NCI-H82 (cell line): ENCODE measurements around the gene F3.
A peak's percentile ranks its signal among the peaks of the same experiment; 100 is the strongest.
"Not testable (repeated sequence)": the region's sequence is repeated elsewhere in the genome, so short reads cannot be mapped to it uniquely, and the experiment has no call there.

Experiments
- DNase-seq: peaks from one replicate; lab custom pipeline; 2025; lab: John Stamatoyannopoulos, UW

F3 gene

DNA sequence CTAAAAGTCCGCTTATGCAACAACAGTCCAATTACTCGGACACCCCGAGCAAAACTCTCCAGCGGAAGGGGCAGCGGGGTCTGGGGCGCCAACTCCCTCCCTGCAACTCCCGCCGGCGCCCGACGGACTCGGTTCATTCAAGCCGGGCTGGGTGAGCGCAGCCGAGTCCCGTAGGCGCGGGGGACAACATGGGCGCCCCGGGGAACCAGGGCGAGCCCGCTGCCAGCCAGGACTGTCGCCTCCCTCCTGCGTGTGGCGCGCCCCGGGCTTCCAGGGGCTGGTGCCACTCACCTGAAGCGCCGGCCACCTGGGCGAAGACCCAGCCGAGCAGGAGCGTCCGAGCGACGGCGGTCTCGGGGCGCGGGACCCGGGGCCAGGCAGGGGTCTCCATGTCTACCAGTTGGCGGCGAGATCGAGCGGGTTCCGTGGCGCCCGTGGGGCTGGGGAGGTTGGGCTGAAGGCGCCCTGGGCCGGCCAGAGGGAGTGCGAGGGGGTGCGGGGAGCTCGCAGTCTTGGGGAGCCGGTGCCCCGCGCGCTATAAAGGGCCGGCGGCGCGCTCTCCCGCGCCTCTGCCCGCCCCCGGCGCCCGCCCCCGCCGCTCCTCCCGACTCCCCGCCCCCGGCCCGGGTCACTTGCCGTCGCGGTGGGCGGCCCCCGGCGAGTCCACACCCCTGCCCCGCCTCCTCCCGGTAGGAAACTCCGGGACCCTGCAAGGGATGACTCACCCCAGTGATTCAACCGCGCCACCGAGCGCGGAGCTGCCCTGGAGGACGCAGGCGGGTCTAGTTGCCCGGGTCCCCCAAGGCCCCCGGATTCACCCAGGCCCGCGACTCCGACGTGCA is at the start of gene F3:
Gene F3, minus strand, starts transcription at position 514 of the 842 bp plus-strand sequence. Its CDS starts 123 bp downstream, at position 391.
- DNase-seq, result peak; percentile 83

DNA sequence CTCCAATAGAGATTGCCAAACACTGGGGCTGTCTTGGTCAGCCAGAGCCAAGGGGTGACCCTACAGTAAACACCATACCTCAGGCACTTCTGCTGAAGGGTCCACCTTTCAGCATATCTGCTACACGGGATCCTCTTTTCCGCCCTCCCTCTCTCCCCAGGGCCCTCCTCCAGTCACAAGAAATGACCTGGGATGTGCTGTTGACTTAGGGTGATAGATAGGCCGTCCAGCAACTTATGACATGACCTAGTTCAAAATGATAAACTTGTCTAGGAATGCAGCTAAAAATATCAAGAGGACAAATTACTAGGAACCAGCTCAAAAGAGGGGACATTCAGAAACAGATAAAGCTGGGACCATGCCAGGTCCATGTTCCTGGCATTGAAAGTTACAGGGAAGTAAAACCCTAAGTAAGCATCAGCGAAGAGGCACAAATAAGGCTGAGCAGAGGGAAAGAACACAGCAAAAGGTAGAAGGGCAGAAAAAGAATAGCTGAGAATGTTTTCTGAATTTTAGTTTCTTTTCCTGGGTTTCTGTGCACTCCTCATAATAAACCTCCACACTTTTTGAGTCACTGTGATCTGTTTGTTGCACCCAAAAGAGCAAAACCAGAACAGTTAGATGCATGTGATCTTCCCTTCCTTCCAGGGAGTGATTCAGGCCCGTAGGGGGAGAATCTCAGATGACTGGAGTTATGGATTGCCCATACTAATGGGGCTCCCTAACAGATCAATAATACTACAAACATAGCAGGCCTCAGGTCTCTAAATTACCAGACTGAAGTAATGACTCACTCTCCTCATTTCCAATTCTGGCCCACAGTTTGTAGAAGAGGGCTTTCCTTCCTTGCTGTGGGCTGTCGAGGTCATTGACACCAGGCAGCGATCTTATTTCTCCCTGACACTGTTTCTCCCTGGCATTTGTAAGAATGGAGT is 48.9 kb upstream of the F3 start:
- no peak for DNase-seq

DNA sequence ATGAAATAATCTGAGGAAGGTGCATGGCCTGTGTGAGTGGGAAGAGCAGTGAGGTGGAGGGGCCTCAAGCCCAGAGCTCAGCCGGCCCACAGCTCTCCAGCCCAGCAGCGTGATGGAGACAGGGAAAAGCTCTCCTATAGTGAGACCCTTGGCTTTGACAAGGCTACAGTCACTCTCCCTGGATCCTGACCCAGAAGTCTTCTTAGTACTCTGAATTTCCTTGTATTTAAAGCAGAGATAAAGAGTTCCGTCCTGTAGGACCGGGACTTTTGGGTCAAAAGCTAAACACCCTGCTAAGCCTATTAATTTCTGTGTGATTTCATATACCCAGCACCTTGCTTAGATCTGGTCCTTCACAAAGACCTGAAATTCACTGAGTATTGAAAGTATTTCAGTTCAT is 48.2 kb upstream of the F3 start:
- DNase-seq, result no peak

DNA sequence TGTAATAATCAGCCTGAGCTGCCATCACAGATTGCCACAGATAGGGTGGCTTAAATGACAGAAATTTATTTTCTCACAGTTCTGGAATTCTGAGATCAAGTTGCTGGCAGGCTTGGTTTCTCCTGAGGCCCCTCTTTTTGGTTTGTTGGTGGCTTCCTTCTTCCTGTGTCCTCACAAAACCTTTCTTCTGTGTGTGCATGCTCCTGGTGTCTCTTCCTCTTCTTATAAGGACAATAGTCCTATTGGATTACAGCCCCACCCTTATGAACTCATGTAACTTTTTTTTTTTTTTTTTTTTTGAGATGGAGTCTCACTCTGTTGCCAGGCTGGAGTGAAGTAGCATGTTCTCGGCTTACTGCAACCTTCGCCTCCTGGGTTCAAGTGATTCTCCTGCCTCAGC is 41.0 kb upstream of the F3 start:
- no peak for DNase-seq

DNA sequence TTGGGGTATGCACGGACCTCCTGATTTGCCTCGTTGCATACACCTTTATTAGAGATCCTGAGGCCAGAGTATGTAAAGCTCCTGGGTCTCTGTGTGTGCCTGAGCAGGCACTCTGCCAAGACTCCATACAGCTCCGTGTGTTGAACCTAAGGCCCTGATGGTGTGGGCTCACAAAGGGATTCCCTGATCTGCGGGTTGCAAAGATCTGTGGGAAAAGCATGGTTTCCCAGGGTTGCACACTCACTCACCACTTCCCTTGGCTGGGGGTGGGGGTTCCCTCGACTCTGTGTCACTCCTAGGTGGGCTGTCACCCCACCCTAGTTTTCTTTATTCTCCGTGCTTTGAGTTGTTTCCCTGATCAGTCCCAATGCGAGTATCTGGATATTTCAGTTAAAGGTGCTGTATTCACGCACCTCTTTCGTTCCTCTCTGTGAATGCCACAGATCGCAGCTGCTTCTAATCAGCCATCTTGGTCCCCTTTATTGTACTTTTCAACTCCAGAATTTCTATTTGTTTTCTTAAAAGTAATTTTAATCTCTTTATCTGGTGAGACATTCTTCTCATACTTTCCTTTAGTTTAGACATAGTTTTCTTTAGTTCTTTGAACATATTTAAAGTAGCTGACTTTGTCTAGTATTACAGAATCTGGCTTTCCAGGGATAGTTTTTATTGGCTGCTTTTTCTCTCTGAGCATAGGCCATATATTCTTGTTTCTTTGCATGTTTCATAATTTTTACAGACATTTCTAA is 39.0 kb upstream of the F3 start:
- no peak for DNase-seq

DNA sequence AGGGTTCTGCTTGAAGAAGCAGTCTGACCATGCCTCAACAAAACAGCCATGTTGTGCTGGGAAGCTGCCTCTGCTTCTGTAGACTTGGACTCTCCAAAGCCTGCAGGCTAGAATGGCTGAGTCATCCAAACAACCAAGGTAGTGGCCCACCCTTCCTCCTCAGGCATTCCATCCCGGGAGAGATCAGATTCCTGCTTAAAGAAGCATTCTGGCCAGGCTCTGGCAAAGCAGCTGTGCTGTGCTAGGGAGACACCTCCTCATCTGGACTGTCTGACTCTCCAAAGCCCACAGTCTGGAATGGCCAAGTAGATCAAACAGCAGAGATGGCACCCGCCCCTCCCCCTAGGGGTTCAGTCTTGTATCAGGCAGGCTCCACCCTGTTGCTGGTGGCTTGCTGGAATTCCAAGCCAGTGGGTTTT is 38.3 kb upstream of the F3 start:
- DNase-seq, result no peak

DNA sequence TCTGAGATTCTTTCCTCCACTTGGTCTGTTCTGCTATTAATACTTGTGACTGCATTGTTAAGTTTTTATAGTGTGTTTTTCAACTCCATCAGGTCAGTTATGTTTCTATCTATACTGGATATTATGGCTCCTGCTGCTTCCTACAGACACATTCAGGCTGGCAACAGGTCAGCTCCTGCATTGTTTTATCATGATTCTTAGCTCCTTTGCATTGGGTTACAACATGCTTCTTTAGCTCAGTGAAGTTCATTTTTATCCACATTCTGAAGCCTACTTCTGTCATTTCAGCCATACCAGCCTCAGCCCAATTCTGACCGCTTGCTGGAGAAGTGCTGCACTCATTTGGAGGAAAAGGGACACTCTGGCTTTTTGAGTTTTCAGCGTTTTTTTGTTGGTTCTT is 37.3 kb upstream of the F3 start:
- no peak for DNase-seq

DNA sequence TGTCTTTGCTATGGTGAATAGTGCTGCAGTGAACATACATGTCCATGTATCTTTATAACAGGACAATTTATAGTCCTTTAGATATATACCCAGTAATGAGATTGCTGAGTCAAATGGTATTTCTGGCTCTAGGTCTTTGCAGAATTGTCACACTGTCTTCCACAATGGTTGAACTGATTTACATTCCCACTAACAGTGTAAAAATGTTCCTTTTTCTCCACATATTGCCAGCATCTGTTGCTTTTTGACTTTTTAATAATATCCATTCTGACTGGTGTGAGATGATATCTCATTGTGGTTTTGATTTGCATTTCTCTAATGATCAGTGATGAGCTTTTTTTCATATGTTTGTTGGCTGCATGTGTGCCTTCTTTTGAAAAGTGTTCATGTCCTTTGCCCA is 32.4 kb upstream of the F3 start:
- DNase-seq, result not testable (repeated sequence)

DNA sequence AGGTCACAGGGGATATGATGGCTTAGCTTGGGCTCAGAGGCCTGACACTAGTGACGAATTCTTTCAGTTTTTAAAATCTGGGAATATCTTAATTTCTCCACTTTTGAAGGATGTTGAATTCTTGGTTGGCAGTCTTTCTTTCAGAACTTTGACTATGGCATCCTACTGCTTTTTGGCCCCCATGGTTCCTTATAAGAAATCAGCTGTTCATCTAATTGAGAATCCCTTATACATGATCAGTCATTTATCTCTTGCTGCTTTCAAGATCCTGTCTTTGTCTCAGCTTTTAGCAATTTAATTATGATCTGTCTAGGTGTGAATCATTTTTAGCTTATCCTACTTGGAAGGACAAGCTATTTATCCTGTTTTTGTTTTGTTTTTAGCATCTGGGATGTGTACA is 31.2 kb upstream of the F3 start:
- DNase-seq, result no peak

DNA sequence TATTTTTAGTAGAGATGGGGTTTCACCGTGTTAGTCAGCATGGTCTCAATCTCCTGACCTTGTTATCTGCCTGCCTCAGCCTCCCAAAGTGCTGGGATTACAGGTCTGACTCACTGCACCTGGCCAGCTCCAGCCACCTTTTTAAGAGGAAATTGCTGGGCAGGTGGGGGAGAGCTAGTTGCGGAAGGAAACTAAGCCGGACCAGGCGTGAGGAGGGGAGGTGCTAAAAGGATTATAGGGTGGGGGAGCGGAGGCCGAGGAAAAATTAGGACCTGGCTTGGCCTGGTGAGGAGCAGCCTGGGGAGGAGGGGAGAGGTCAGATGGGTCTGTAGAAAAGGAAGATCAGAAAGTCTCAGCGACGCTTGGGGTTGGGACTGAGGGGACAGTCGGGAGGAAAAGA is 29.4 kb upstream of the F3 start:
- peak; percentile 67 for DNase-seq

DNA sequence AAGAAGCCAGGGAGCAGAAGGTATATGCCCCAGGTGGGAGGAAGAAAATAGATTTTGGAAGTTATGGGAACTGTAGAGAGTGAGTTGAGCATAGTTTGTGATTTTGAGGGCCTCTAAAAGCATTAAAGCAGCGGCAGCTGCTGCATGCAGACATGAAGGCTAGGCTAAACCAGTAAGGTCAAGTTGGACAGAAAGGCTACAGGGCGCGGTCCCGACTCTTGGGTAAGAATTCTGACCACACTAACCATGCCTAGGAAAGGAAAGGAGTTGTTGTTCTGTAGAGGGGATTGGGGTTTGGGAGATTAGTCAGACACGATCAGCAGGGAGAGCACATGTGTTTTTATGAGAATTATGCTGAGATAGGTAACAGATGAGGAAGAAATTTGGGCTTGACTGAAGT is 27.2 kb upstream of the F3 start:
- not testable (repeated sequence) for DNase-seq

DNA sequence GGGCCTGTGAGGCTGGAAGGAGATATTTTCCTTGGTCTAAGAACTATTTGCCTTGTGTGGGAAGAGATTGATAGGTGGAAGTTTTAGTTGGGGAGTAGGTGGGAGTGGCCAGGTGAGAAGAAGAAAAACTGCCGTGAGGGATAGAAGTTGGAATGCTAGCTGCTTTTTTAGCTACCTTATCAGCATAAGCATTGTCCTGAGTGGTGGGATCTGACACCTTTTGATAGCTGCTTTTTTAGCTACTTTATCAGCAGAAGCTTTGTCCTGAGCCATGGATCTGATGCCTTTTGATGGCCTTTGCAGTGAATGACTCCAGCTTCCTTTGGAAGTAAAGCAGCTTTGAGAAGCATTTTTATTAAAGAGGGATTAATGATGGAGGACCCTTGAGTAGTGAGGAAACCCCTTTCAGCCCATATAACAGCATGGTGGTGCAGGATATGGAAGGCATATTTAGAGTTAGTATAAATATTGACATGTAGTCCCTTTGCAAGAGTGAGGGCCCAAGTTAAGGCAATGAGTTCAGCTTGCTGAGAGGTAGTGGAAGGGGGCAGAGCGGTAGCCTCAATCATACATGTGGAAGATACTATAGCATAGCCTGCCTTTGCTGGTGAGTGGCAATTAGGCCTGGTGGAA is 26.5 kb upstream of the F3 start:
- DNase-seq, result not testable (repeated sequence)

DNA sequence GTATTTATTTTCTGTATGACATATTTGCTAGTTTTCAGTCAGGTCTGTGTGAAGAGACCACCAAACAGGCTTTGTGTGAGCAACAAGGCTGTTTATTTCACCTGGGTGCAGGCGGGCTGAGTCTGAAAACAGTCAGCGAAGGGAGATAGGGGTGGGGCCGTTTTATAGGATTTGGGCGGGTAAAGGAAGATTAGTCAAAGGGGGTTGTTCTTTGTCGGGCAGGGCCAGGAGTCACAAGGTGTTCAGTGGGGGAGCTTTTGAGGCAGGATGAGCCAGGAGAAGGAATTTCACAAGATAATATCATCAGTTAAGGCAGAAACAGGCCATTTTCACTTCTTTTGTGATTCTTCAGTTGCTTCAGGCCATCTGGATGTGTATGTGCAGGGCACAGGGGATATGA is 24.9 kb upstream of the F3 start:
- peak; percentile 87 for DNase-seq

DNA sequence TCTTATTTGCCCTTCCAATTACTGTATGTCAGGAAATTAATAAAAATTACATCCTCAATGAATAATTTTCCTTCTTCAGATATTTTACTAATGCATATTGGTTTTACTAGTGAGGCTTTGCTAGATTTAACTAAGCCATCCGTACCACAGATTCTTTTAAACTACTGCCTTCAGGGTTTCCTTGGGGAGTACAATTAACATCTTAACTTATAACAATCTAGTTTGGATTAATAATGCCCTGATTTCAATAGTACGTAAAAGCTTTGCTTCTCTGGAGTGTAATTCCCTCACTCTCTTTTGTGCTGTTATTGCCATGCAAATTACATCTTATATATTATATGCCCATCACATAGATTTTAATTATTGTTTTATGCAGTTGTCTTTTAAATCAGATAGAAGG is 24.3 kb upstream of the F3 start:
- no peak for DNase-seq

DNA sequence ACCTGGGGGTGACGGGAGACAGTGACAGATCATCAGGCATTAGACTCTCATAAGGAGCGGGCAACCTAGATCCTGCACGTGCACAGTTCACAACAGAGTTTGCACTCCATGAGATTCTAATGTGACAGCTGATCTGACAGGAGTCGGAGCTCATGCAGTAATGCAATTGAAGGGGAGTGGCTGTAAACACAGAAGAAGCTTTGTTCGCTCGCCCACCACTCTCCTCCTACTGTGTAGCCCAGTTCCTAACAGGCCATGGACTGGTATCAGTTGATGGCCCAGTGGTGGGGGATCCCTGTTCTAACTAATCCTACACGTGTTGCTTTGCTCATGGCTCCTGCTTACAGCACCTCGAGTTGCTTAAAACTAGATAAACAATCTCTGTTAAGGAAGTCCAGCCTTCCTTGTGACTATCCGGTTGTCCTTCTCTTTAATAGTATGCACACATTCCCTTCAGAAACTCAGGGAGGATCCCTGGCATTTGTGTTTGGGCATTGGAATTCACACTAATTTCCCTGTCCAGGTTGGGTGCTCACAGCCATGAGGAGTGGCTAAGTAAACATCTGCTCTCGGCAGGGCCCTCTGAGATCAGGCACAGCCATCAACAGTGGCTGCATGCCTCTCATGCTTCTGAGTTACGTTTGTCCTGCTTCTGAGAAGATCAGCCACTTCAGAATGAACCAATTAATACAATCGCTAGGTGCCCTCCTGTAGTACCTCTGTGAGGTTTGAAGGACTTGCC is 21.1 kb upstream of the F3 start:
- DNase-seq, result no peak

DNA sequence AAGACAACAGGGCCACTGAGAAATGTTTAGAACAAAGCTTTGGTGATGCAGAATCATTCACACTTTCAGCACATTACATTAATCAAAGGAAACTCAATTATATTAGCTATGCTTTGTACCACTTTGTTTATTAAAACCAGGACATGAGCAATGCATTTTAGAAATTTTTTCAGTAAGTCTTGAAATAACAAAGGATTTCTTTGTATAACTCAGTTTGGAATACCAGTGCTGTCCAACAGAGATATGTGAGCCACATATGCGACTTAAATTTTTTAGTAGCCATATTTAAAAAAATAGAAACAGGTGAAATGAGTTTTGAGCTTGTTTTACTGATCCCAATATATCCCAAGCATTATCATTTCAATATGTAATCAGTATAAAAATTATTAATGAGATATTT is 18.8 kb upstream of the F3 start:
- DNase-seq, result no peak

DNA sequence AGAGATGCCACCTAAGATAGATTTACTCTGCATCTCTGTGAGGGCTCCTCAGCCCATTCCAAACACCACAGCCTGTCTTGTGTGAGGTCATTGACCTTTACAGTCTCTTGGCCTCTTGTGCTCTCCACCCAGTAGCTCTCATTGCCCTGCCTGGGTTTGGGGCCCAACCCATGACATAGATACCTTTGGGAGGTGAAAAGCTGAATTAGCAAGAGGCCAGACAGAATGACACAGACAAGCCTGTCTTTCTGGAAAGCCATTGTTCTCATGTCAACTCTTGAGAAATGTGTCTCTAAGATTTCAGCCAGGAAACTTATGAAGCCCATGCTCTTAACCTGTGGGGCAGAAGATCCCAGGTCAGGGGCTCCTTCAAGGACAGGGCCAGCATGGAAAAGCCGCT is 18.4 kb upstream of the F3 start:
- DNase-seq, result no peak

DNA sequence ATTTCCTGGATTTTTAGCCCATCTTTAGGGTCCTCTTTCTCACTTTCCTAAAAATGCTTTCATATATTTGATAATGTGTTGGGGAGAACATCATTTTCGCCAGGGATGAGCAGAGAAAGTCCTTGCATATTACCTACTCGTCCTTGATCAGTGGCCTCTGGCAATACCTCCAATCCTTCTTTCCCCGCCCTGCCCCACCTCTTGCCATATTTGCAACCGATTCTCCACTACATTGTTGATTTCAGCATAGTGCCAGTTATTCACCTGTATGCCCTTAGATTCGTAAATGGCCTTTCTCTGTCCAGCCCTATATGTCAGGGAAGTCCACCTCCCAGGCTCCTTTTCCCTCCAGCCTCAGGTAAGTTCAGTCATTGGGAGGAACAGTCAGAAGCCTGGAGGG is 13.5 kb upstream of the F3 start:
- no peak for DNase-seq

DNA sequence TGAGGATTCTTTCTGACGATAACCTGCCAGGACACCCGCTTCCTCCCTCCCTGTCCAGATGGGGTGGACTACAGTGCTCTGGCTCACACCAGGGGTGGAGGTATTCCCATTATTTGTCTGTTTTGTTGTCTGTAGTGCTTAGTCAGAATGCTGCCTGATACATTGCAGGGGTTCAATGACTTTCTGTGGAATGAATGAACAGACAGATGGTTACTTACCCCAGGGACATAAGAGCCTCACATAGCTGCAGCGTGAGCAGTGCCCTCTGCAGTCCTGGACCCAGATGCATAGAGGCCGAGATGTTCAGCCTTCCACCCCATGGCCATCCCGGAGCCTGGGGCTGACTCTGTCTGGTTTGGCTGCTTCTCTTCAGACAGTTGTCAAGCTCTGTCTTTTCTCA is 13.0 kb upstream of the F3 start:
- DNase-seq, result peak; percentile 14

DNA sequence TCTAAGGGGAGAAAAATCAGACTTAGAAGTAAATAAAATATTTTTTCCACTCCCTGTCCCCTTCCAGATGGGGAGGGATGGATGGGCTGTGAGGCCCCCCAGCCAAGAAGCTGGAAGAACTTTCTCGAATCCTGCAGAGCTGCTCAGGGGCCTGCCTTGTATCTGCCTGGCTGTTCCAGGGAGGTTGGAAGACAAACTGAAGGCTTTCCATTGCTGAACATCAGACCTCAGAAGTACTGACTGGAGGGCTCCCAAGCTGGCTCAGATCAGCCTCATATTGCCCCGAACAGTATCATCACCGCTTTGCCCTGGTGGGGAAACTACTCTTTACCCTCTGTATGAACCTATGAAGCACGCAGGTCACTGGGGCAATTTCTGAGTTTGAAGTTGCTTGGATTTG is 12.4 kb upstream of the F3 start:
- no peak for DNase-seq

DNA sequence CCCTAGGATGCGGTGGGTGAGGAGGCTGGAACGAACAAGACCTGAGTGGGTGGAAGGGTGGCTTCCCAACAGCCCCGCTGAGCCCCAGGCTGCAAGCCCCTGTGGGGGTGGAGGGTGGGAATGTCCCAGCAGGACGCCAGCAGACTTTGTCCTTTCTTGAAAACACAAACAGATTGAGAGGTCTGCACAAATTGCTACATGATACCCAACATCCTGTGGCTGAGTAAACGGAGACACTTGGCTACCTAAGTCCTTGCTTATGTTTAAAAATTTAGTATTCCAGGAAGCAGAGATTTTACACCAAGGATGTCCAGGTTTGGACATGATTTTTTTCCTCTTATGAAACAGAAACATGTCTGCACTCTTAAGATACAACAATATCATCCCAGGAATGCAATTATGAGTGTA is 11.8 kb upstream of the F3 start:
- DNase-seq, result no peak
